GM12878 (cell line): ENCODE measurements around the gene DEF6. TPM values are rescaled to one million over a fixed set of nuclear protein-coding genes. Genes with fewer than 3 reads are reported as not detected.

Experiments used
- ATF7 ChIP-seq: fragments of 450-650 bp; IDR thresholded peaks from 2 replicates; pipeline ENCODE4 v1.6.1; 2016; ENCODE audit warnings: low read depth, mild to moderate bottlenecking
- CBX5 ChIP-seq: sonication (generic); IDR thresholded peaks from 2 replicates; pipeline ENCODE4 v1.6.1; 2016; ENCODE audit warnings: low read depth, moderate library complexity, mild to moderate bottlenecking, inconsistent platforms
- CHD2 ChIP-seq: IDR thresholded peaks from 2 replicates; pipeline ENCODE4 v1.6.1; 2011; ENCODE audit warnings: low read depth, low read length, improper control_type of control experiment, borderline replicate concordance
- CREM ChIP-seq: IDR thresholded peaks from 2 replicates; pipeline ENCODE4 v1.6.1; 2014; ENCODE audit warnings: antibody characterized with exemption, low read depth
- EED ChIP-seq: sonication (generic); IDR thresholded peaks from 2 replicates; pipeline ENCODE4 v1.6.1; 2016; ENCODE audit warnings: antibody characterized with exemption, low read depth
- FOXK2 ChIP-seq: fragments of 450-650 bp; IDR thresholded peaks from 2 replicates; pipeline ENCODE4 v1.6.1; 2017; ENCODE audit warnings: mild to moderate bottlenecking, moderate library complexity
- HDAC2 ChIP-seq: fragments of 200-600 bp; sonication (generic); IDR thresholded peaks from 2 replicates; pipeline ENCODE4 v1.6.1; 2017
- HDAC6 ChIP-seq: fragments of 200-600 bp; sonication (generic); IDR thresholded peaks from one replicate; pipeline ENCODE4 v1.8.0; 2017; ENCODE audit warnings: antibody characterized with exemption; ENCODE audit not compliant: unreplicated experiment
- JUNB ChIP-seq: IDR thresholded peaks from 2 replicates; pipeline ENCODE4 v1.6.1; 2016; ENCODE audit warnings: antibody characterized with exemption, mild to moderate bottlenecking
- LARP7 ChIP-seq: fragments of 450-650 bp; IDR thresholded peaks from 2 replicates; pipeline ENCODE4 v1.6.1; 2017; ENCODE audit warnings: mild to moderate bottlenecking
- MTA3 ChIP-seq: IDR thresholded peaks from 2 replicates; pipeline ENCODE4 v1.6.1; 2012; ENCODE audit warnings: low read length, inconsistent platforms, borderline replicate concordance
- MYC ChIP-seq: IDR thresholded peaks from 2 replicates; pipeline ENCODE4 v1.6.1; 2011; ENCODE audit warnings: mild to moderate bottlenecking, low read length, moderate library complexity, inconsistent platforms; ENCODE audit not compliant: insufficient read depth, insufficient replicate concordance, insufficient read length, severe bottlenecking
- POU2F2 ChIP-seq: IDR thresholded peaks from 3 replicates; pipeline ENCODE4 v1.6.1; 2011; ENCODE audit warnings: low read depth, mild to moderate bottlenecking, low read length, borderline replicate concordance
- RAD21 ChIP-seq: IDR thresholded peaks from 2 replicates; pipeline ENCODE4 v1.6.1; 2011; ENCODE audit warnings: mild to moderate bottlenecking, low read depth, low read length, moderate library complexity; ENCODE audit not compliant: insufficient read depth
- RUNX3 ChIP-seq: IDR thresholded peaks from 2 replicates; pipeline ENCODE4 v1.6.1; 2012; ENCODE audit warnings: low read length, inconsistent platforms
- SIX5 ChIP-seq: IDR thresholded peaks from 2 replicates; pipeline ENCODE4 v1.6.1; 2011; ENCODE audit warnings: mild to moderate bottlenecking, low read depth, low read length, moderate library complexity; ENCODE audit not compliant: severe bottlenecking
- SRF ChIP-seq, 2 experiments: IDR thresholded peaks; 2 replicates each; pipeline ENCODE4 v1.6.1; 2011; ENCODE audit warnings: low read depth in 2 of 2, low read length in 2 of 2, mild to moderate bottlenecking in 1 of 2, moderate library complexity in 1 of 2
- YBX1 ChIP-seq: fragments of 450-650 bp; IDR thresholded peaks from 2 replicates; pipeline ENCODE4 v1.6.1; 2016; ENCODE audit warnings: antibody characterized with exemption
- ZNF622 ChIP-seq: fragments of 450-650 bp; IDR thresholded peaks from 2 replicates; pipeline ENCODE4 v1.6.1; 2017; ENCODE audit warnings: mild to moderate bottlenecking, inconsistent platforms
- polyA plus RNA-seq, 11 experiments: library from polyadenylated mRNA; depleted of rRNA in 4 of 11; unstranded in 6 of 11; stranded (reverse) in 5 of 11; fragments of >200 nt; fragmentation: Nextera tagmentation in 4 of 11; fragmentation: Illumina TruSeq in 1 of 11; extraction: Ambion mirVana in 4 of 11; extraction: Trizol in 1 of 11; gene quantifications; 1 replicate in 1 of 11; 2 replicates in 10 of 11; pipeline versions ENCODE4 v1.2.1 to v1.2.3, GENCODE V29; 2011 to 2016; ENCODE audit warnings: inconsistent platforms in 2 of 11, missing spikeins in 2 of 11, low read depth in 1 of 11
- total RNA-seq, 4 experiments: library from RNA; depleted of rRNA in 3 of 4; stranded (reverse); fragments of >200 nt in 3 of 4; fragmentation: Illumina TruSeq in 1 of 4; extraction: Trizol in 1 of 4; gene quantifications; 2 replicates each; pipeline versions ENCODE4 v1.2.1 to v1.2.3, GENCODE V29; 2013 to 2021
- TF ChIP-seq, protein P1 (sequence below): fragments of 450-650 bp; IDR thresholded peaks from 2 replicates; pipeline ENCODE4 v1.6.1; 2017; ENCODE audit warnings: mild to moderate bottlenecking, moderate library complexity
- TF ChIP-seq, protein P2 (sequence below): IDR thresholded peaks from 2 replicates; pipeline ENCODE4 v1.6.1; 2012; ENCODE audit warnings: low read depth, low read length, improper control_type of control experiment
- TF ChIP-seq, protein P3 (sequence below): IDR thresholded peaks from 2 replicates; pipeline ENCODE4 v1.6.1; 2012; ENCODE audit warnings: improper control_type of control experiment, low read depth, low read length; ENCODE audit not compliant: insufficient replicate concordance

DEF6 gene
- total and polyA plus RNA-seq, 10 of the 15 experiments (the other 5 are each of a cell fraction or from before 2014, with no cell fraction given): 3.3 to 69.5 (median 48.8) TPM

DNA sequence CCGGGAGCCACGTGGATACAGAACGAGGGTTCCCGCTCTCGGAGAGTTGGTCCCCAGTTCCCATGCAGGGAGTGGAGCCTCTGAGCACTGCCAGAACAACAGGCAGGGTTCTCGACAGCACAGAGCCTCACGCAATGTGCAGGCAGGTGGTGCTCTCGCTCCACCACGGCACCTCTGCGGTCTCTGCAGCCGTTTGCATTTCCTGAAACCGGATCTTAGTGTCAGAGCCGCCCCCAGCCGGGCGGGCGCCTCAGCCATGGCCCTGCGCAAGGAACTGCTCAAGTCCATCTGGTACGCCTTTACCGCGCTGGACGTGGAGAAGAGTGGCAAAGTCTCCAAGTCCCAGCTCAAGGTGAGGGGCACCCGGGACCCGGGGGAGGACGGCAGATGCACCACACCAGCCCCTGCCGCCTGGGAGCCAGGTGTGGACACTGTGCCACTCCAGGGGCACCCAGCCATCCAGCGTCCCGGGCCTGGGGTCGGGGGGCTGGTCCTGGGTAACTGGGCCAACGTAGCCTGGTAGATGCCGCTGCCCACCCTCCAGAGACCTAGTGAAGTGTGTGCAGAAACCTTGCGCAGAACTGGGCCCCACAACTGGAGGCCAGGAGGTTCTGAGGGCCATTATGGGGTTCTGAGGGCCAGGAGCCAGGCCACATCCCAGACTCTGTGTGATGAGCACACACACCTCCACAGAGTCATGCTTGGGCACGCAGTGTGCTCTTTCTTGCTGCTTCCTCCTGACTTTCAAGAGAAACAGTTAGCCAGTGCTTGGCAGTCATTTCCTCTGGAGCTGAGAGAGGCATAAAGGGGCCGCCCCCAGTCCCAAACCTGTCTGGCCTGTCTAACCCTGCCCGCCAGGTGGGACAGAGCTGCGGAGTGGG, at the start of gene DEF6 (continued):
- TF ChIP-seq MYC (no peak), ATF7 (0 out of 2 replicates have a peak, but pooled peaks have one; percentile 11), FOXK2 (peak; percentile 54), SRF (IDR thresholded peaks at IDR 0.05; ENCODE audit: low read depth in 2 of 2, low read length in 2 of 2) (no peak), LARP7 (peak; percentile 81), EED (peak; percentile 59), CREM (peak; percentile 35; the same call in 1 of the 2 replicates), RAD21 (peak; percentile 96), YBX1 (no peak), CHD2 (peak; percentile 69; the same call in 1 of the 2 replicates), POU2F2 (peak; percentile 95), JUNB (no peak), MTA3 (no peak; the same call in 1 of the 2 replicates), HDAC6 (no peak), CBX5 (no peak), HDAC2 (no peak), ZNF622 (no peak), SIX5 (peak; percentile 41), RUNX3 (peak; percentile 97)
- TF ChIP-seq, protein P1, sequence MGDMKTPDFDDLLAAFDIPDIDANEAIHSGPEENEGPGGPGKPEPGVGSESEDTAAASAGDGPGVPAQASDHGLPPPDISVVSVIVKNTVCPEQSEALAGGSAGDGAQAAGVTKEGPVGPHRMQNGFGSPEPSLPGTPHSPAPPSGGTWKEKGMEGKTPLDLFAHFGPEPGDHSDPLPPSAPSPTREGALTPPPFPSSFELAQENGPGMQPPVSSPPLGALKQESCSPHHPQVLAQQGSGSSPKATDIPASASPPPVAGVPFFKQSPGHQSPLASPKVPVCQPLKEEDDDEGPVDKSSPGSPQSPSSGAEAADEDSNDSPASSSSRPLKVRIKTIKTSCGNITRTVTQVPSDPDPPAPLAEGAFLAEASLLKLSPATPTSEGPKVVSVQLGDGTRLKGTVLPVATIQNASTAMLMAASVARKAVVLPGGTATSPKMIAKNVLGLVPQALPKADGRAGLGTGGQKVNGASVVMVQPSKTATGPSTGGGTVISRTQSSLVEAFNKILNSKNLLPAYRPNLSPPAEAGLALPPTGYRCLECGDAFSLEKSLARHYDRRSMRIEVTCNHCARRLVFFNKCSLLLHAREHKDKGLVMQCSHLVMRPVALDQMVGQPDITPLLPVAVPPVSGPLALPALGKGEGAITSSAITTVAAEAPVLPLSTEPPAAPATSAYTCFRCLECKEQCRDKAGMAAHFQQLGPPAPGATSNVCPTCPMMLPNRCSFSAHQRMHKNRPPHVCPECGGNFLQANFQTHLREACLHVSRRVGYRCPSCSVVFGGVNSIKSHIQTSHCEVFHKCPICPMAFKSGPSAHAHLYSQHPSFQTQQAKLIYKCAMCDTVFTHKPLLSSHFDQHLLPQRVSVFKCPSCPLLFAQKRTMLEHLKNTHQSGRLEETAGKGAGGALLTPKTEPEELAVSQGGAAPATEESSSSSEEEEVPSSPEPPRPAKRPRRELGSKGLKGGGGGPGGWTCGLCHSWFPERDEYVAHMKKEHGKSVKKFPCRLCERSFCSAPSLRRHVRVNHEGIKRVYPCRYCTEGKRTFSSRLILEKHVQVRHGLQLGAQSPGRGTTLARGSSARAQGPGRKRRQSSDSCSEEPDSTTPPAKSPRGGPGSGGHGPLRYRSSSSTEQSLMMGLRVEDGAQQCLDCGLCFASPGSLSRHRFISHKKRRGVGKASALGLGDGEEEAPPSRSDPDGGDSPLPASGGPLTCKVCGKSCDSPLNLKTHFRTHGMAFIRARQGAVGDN: peak; percentile 62
- TF ChIP-seq, protein P2, sequence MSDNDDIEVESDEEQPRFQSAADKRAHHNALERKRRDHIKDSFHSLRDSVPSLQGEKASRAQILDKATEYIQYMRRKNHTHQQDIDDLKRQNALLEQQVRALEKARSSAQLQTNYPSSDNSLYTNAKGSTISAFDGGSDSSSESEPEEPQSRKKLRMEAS: peak; percentile 75; the same call in 1 of the 2 replicates
- TF ChIP-seq, protein P3, sequence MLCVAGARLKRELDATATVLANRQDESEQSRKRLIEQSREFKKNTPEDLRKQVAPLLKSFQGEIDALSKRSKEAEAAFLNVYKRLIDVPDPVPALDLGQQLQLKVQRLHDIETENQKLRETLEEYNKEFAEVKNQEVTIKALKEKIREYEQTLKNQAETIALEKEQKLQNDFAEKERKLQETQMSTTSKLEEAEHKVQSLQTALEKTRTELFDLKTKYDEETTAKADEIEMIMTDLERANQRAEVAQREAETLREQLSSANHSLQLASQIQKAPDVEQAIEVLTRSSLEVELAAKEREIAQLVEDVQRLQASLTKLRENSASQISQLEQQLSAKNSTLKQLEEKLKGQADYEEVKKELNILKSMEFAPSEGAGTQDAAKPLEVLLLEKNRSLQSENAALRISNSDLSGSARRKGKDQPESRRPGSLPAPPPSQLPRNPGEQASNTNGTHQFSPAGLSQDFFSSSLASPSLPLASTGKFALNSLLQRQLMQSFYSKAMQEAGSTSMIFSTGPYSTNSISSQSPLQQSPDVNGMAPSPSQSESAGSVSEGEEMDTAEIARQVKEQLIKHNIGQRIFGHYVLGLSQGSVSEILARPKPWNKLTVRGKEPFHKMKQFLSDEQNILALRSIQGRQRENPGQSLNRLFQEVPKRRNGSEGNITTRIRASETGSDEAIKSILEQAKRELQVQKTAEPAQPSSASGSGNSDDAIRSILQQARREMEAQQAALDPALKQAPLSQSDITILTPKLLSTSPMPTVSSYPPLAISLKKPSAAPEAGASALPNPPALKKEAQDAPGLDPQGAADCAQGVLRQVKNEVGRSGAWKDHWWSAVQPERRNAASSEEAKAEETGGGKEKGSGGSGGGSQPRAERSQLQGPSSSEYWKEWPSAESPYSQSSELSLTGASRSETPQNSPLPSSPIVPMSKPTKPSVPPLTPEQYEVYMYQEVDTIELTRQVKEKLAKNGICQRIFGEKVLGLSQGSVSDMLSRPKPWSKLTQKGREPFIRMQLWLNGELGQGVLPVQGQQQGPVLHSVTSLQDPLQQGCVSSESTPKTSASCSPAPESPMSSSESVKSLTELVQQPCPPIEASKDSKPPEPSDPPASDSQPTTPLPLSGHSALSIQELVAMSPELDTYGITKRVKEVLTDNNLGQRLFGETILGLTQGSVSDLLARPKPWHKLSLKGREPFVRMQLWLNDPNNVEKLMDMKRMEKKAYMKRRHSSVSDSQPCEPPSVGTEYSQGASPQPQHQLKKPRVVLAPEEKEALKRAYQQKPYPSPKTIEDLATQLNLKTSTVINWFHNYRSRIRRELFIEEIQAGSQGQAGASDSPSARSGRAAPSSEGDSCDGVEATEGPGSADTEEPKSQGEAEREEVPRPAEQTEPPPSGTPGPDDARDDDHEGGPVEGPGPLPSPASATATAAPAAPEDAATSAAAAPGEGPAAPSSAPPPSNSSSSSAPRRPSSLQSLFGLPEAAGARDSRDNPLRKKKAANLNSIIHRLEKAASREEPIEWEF: peak; percentile 21
